ENCODE data around the gene PCDH20.

Gene PCDH20

GRCh38 chr13:61432029-61432428 is 16.4 kb upstream of the PCDH20 start:
- Histone ChIP-seq H3K27ac (ENCODE audit: low read depth, low read length) (no peak overlapping the region), H3K4me2 (ENCODE audit: low read length) (no peak overlapping the region), H3K79me2 (ENCODE audit: control insufficient read depth, low read length) (no peaks in the 10 kb centered on the region), H3K4me3 (ENCODE audit: low read length) (no peak overlapping the region), H4K20me1 (ENCODE audit: control insufficient read depth, insufficient read depth, low read depth, low read length) (no peaks in the 10 kb centered on the region), H3K36me3 (ENCODE audit: control insufficient read depth, low read length) (no peaks in the 10 kb centered on the region), H3K9me3 (ENCODE audit: control insufficient read depth, insufficient read depth, low read length) (no peaks in the 10 kb centered on the region), H3K4me1 (ENCODE audit: control insufficient read depth, low read length) (no peaks in the 10 kb centered on the region), H3K9me2 (replicated peaks; ENCODE audit: control insufficient read depth, low read length) (no peaks in the 10 kb centered on the region), H3F3A (ENCODE audit: control insufficient read depth, insufficient read depth) (no peaks in the 10 kb centered on the region), H3K27me3 (ENCODE audit: control insufficient read depth, low read length) (no peaks in the 10 kb centered on the region)
- no peak for TF ChIP-seq CTCF (IDR thresholded peaks at IDR 0.05; ENCODE audit: low read depth, low read length, poor library complexity, severe bottlenecking)
- no peak for TF ChIP-seq EZH2phosphoT487 (IDR thresholded peaks at IDR 0.05; ENCODE audit: borderline replicate concordance, low read length)

- no peak overlapping the region for H3K4me2 ChIP-seq (ENCODE audit: low read length)
- no peaks in the 10 kb centered on the region for H3K79me2 ChIP-seq (ENCODE audit: control insufficient read depth, low read length)
- H3K9me3 ChIP-seq (ENCODE audit: control insufficient read depth, insufficient read depth, low read length) = no peaks in the 10 kb centered on the region
- H3F3A ChIP-seq (ENCODE audit: control insufficient read depth, insufficient read depth) = no peaks in the 10 kb centered on the region
- no peak overlapping the region for H3K27ac ChIP-seq (ENCODE audit: low read depth, low read length)
- no peaks in the 10 kb centered on the region for H3K9me2 ChIP-seq (replicated peaks; ENCODE audit: control insufficient read depth, low read length)
- H3K4me1 ChIP-seq (ENCODE audit: control insufficient read depth, low read length) = no peaks in the 10 kb centered on the region
- TF ChIP-seq CTCF (IDR thresholded peaks at IDR 0.05; ENCODE audit: low read depth, low read length, poor library complexity, severe bottlenecking) (no peak), EZH2phosphoT487 (IDR thresholded peaks at IDR 0.05; ENCODE audit: borderline replicate concordance, low read length) (no peak)
- H4K20me1 ChIP-seq (ENCODE audit: control insufficient read depth, insufficient read depth, low read depth, low read length) = no peaks in the 10 kb centered on the region
- H3K27me3 ChIP-seq (ENCODE audit: control insufficient read depth, low read length) = no peaks in the 10 kb centered on the region
- no peak overlapping the region for H3K4me3 ChIP-seq (ENCODE audit: low read length)
- H3K36me3 ChIP-seq (ENCODE audit: control insufficient read depth, low read length) = no peaks in the 10 kb centered on the region
Observed at GRCh38 chr13:61423915-61424314, 8.3 kb upstream of the PCDH20 start.

GRCh38 chr13:61417086-61417570 is 1.5 kb upstream of the PCDH20 start:
- H3K27ac ChIP-seq (ENCODE audit: low read depth, low read length) = no peak overlapping the region
- no peaks in the 10 kb centered on the region for H3K36me3 ChIP-seq (ENCODE audit: control insufficient read depth, low read length)
- H3K27me3 ChIP-seq (ENCODE audit: control insufficient read depth, low read length) = no peaks in the 10 kb centered on the region
- no peaks in the 10 kb centered on the region for H3K4me1 ChIP-seq (ENCODE audit: control insufficient read depth, low read length)
- H3K4me2 ChIP-seq (ENCODE audit: low read length) = no peak overlapping the region
- H4K20me1 ChIP-seq (ENCODE audit: control insufficient read depth, insufficient read depth, low read depth, low read length) = no peaks in the 10 kb centered on the region
- no peaks in the 10 kb centered on the region for H3K79me2 ChIP-seq (ENCODE audit: control insufficient read depth, low read length)
- H3K9me2 ChIP-seq (replicated peaks; ENCODE audit: control insufficient read depth, low read length) = no peaks in the 10 kb centered on the region
- no peak overlapping the region for H3K4me3 ChIP-seq (ENCODE audit: low read length)
- no peak for TF ChIP-seq CTCF (IDR thresholded peaks at IDR 0.05; ENCODE audit: low read depth, low read length, poor library complexity, severe bottlenecking)
- TF ChIP-seq EZH2phosphoT487 (IDR thresholded peaks at IDR 0.05; ENCODE audit: borderline replicate concordance, low read length) = no peak
- no peaks in the 10 kb centered on the region for H3F3A ChIP-seq (ENCODE audit: control insufficient read depth, insufficient read depth)
- no peaks in the 10 kb centered on the region for H3K9me3 ChIP-seq (ENCODE audit: control insufficient read depth, insufficient read depth, low read length)

All from DOHH2 (cell line).